Nephron (organoid): ENCODE measurements around the gene ADCK1.

ENCODE experiments used
- H3K27ac Mint-ChIP-seq, 3 experiments: 2 replicates each; pipeline ENCODE4 v1.8.0; 2020; ENCODE audit warnings: mixed read lengths in 3 of 3, mild to moderate bottlenecking in 2 of 3, moderate library complexity in 1 of 3
- H3K27me3 Mint-ChIP-seq: 2 replicates; pipeline ENCODE4 v1.8.0; 2021; ENCODE audit warnings: low read depth, mild to moderate bottlenecking, moderate library complexity, mixed read lengths
- H3K36me3 Mint-ChIP-seq: 2 replicates; pipeline ENCODE4 v1.8.0; 2020; ENCODE audit warnings: low read depth, mixed read lengths
- H3K4me1 Mint-ChIP-seq: 2 replicates; pipeline ENCODE4 v1.8.0; 2020; ENCODE audit warnings: mixed read lengths
- H3K4me3 Mint-ChIP-seq, 3 experiments: 2 replicates each; pipeline ENCODE4 v1.8.0; 2020; ENCODE audit warnings: mild to moderate bottlenecking in 3 of 3, mixed read lengths in 3 of 3, moderate library complexity in 2 of 3
- H3K9me3 Mint-ChIP-seq: 2 replicates; pipeline ENCODE4 v1.8.0; 2020; ENCODE audit warnings: mixed read lengths
- CTCF ChIP-seq, 3 experiments: fragments of 200-600 bp; sonication (generic); IDR thresholded peaks; one replicate each; pipeline ENCODE4 v1.5.0; 2021; ENCODE audit warnings: antibody characterized with exemption in 3 of 3; ENCODE audit not compliant: unreplicated experiment in 3 of 3

Gene ADCK1

GRCh38 chr14:77903937-77904617 lies 104.2 kb downstream of the ADCK1 start:
- Mint-ChIP-seq H3K4me3 (no peak overlapping the region), H3K27ac (no peak overlapping the region), H3K9me3 (no peaks in the 10 kb centered on the region), H3K36me3 (peaks cover 12% of the 10 kb centered on the region), H3K4me1 (peaks cover 8% of the 10 kb centered on the region), H3K27me3 (no peaks in the 10 kb centered on the region)
- no peak for TF ChIP-seq CTCF (IDR thresholded peaks at IDR 0.05; ENCODE audit: unreplicated experiment in 3 of 3)

- Mint-ChIP-seq H3K27me3 (no peaks in the 10 kb centered on the region), H3K4me1 (peaks cover 8% of the 10 kb centered on the region), H3K36me3 (peaks cover 7% of the 10 kb centered on the region), H3K4me3 (no peak overlapping the region), H3K27ac (no peak overlapping the region), H3K9me3 (no peaks in the 10 kb centered on the region)
- TF ChIP-seq CTCF (IDR thresholded peaks at IDR 0.05; ENCODE audit: unreplicated experiment in 3 of 3), result no peak
These were observed 106.5 kb downstream of the ADCK1 start for GRCh38 chr14:77906446-77906845.

GRCh38 chr14:77908847-77909246 lies 108.9 kb downstream of the ADCK1 start:
- Mint-ChIP-seq H3K36me3 (peaks cover 7% of the 10 kb centered on the region), H3K9me3 (no peaks in the 10 kb centered on the region), H3K4me3 (no peak overlapping the region), H3K27ac (no peak overlapping the region), H3K4me1 (no peaks in the 10 kb centered on the region), H3K27me3 (no peaks in the 10 kb centered on the region)
- TF ChIP-seq CTCF (IDR thresholded peaks at IDR 0.05; ENCODE audit: unreplicated experiment in 3 of 3), result no peak

- TF ChIP-seq CTCF (IDR thresholded peaks at IDR 0.05; ENCODE audit: unreplicated experiment in 3 of 3), result no peak
- H3K27me3 Mint-ChIP-seq, result no peaks in the 10 kb centered on the region
- no peaks in the 10 kb centered on the region for H3K4me1 Mint-ChIP-seq
- H3K27ac Mint-ChIP-seq, result no peak overlapping the region
- H3K36me3 Mint-ChIP-seq, result peaks cover 7% of the 10 kb centered on the region
- no peak overlapping the region for H3K4me3 Mint-ChIP-seq
- no peaks in the 10 kb centered on the region for H3K9me3 Mint-ChIP-seq
These were observed 110.0 kb downstream of the ADCK1 start for GRCh38 chr14:77909911-77910310.

- Mint-ChIP-seq H3K4me1 (no peaks in the 10 kb centered on the region), H3K36me3 (peaks cover 7% of the 10 kb centered on the region), H3K27ac (no peak overlapping the region), H3K4me3 (no peak overlapping the region), H3K27me3 (no peaks in the 10 kb centered on the region), H3K9me3 (no peaks in the 10 kb centered on the region)
- no peak for TF ChIP-seq CTCF (IDR thresholded peaks at IDR 0.05; ENCODE audit: unreplicated experiment in 3 of 3)
These were observed 110.6 kb downstream of the ADCK1 start for GRCh38 chr14:77910506-77910905.

- H3K4me1 Mint-ChIP-seq, result no peaks in the 10 kb centered on the region
- H3K27me3 Mint-ChIP-seq, result no peaks in the 10 kb centered on the region
- no peak overlapping the region for H3K4me3 Mint-ChIP-seq
- H3K27ac Mint-ChIP-seq, result no peak overlapping the region
- peaks cover 7% of the 10 kb centered on the region for H3K36me3 Mint-ChIP-seq
- H3K9me3 Mint-ChIP-seq, result no peaks in the 10 kb centered on the region
- no peak for TF ChIP-seq CTCF (IDR thresholded peaks at IDR 0.05; ENCODE audit: unreplicated experiment in 3 of 3)
These were observed 111.4 kb downstream of the ADCK1 start for GRCh38 chr14:77911356-77911755.
